DMS79 treated with DMSO at 0.1 percent for 48 hours (cell line): ENCODE results near the gene ALOX5AP.
A peak's percentile ranks its signal among the peaks of the same experiment; 100 is the strongest.

ENCODE experiments used
- DNase-seq: peaks from one replicate; lab custom pipeline; 2025; lab: John Stamatoyannopoulos, UW

The ALOX5AP gene

DNA sequence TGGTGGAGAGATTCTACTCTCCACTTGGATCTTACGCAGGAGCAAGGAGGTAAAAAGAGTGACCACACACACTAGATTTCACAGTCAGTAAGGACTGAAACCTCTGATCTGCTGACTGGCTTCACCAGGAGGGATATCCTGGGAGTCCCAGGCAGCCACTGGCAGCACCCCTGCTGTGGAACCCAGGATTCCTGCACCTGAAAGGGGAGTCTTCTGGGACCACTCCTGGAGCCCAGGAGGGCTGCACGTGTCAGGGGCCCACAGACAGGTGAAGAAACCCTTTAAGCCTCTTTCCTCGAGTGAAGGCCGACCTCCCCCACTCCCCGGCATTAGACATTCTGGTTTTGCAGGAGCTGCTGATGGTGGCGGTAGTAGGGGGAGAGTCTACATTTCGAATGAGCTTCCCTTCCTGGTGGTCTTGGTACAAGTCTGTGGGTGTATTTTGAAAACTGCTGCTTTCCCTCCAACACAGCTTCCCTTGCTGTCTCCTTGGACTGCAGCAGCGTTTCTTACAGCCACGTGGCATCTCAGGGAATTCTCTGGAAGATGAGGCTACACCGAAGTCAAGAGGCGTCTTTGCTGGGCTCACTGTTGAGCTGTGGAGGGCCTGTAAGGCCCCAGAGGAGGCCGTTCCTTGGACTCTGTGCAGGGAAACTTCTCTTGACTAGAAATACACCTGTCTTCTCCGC, 62.6 kb downstream of the ALOX5AP start:
- no peak for DNase-seq

- no peak for DNase-seq
Measured at GRCh38 chr13:30798776-30799355, 63.5 kb downstream of the ALOX5AP start.

GRCh38 chr13:30799356-30799824, 64.0 kb downstream of the ALOX5AP start:
- peak; percentile 11 for DNase-seq

DNA sequence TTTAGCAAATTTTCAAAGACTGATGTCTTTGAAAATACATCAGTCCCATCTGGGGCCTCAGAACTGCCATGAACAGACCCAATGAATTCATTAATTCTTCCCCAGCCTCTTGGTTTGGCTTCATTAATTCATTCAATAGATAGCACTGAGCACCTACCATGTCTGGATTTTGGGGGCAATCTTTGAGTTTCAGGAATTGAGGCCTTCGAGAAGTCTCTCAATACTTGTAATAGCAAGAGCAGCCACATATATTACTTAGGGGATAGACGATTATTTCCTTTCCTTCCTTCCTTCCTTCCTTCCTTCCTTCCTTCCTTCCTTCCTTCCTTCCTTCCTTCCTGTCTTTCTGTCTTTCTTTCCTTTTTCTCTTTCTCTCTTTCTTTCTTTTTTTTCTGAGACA, 64.8 kb downstream of the ALOX5AP start:
- DNase-seq = no peak

- DNase-seq = no peak
Measured at GRCh38 chr13:30802501-30802900, 67.2 kb downstream of the ALOX5AP start.

GRCh38 chr13:30802953-30803478, 67.7 kb downstream of the ALOX5AP start:
- DNase-seq = peak; percentile 43

- DNase-seq = no peak
Measured at GRCh38 chr13:30803749-30804148, 68.4 kb downstream of the ALOX5AP start.

- no peak for DNase-seq
Measured at GRCh38 chr13:30804474-30804873, 69.1 kb downstream of the ALOX5AP start.

- DNase-seq = no peak
Measured at GRCh38 chr13:30805132-30805537, 69.8 kb downstream of the ALOX5AP start.

- DNase-seq = no peak
Measured at GRCh38 chr13:30805603-30806011, 70.3 kb downstream of the ALOX5AP start.

GRCh38 chr13:30806784-30807183, 71.4 kb downstream of the ALOX5AP start:
- DNase-seq = no peak

GRCh38 chr13:30807392-30807791, 72.0 kb downstream of the ALOX5AP start:
- DNase-seq = no peak

DNA sequence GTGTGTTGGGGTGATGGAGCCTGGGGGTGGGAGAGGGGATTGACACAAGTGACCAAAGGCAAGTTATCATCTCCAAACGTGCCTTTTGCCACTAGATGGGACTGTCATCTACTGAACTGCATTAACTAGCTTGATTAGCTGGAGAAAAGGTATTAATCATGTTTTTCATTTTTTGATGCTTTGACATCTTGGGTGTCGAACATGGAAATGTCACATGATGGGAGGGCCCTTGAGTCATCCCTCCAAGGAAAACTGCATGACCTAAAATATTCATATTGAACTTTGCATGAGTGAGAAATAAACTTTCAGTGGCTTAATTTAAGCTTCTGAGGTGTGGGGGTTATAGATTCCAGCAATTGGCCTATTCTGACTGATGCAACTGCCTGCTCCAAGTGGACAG, 73.3 kb downstream of the ALOX5AP start:
- DNase-seq = no peak

GRCh38 chr13:30809787-30810186, 74.4 kb downstream of the ALOX5AP start:
- no peak for DNase-seq

GRCh38 chr13:30810261-30810701, 74.9 kb downstream of the ALOX5AP start:
- peak; percentile 75 for DNase-seq

DNA sequence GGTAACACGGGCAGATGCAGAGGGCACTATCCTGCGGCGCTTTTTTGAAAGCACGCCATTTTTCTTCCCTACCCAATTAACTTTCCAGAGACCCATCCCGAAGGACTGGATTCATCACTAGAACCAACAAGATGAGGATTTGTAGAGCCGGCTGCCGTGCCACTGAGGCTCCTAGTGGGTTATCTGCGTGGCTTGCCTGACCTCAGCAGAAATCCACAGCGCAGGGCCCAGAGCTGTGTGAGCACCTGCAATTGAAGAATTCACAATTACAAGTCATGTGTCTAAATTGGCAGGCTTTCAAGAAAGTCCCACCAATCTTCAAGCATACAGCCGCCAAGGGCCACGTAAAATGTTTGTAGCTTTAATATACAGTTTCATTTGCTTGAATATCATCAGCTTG, 75.5 kb downstream of the ALOX5AP start:
- peak; percentile 75 for DNase-seq
